GM18526 (cell line): ENCODE data around the gene FGF8.

Experiments
- POLR2A ChIP-seq: IDR thresholded peaks from 3 replicates; pipeline ENCODE4 v1.6.1; 2011; ENCODE audit not compliant: insufficient read length; ENCODE audit errors: extremely low read depth

FGF8 gene

GRCh38 chr10:101724446-101724845 is 51.5 kb downstream of the FGF8 start:
- TF ChIP-seq POLR2A, result no peak

DNA sequence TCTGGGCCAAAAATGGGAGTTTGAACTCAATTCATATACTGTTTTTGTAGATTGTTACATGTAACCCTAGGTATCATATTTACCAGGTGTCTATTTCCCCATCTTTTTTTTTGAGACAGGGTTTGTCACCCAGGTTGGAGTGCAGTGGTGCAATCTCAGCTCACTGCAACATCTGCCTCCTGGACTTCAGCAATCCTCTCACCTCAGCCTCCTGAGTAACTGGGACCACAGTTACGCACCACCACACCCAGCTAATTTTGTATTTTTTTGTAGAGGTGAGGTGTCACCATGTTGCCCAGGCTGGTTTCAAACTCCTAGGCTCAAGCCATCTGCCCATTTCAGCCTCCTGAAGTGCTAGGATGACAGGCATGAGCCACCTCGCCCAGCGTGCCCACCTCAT is 52.7 kb downstream of the FGF8 start:
- no peak for TF ChIP-seq POLR2A

- no peak for TF ChIP-seq POLR2A
Measured at GRCh38 chr10:101721806-101722205, 54.1 kb downstream of the FGF8 start.

- TF ChIP-seq POLR2A, result no peak
Measured at GRCh38 chr10:101720606-101721230, 55.2 kb downstream of the FGF8 start.
